DMS53 treated with DMSO at 0.1 percent for 48 hours (cell line): Measurements from ENCODE around the gene TP63.

Source experiments
- DNase-seq: peaks from one replicate; lab custom pipeline; 2025; ENCODE audit not compliant: unreplicated experiment; lab: John Stamatoyannopoulos, UW

The TP63 gene

DNA sequence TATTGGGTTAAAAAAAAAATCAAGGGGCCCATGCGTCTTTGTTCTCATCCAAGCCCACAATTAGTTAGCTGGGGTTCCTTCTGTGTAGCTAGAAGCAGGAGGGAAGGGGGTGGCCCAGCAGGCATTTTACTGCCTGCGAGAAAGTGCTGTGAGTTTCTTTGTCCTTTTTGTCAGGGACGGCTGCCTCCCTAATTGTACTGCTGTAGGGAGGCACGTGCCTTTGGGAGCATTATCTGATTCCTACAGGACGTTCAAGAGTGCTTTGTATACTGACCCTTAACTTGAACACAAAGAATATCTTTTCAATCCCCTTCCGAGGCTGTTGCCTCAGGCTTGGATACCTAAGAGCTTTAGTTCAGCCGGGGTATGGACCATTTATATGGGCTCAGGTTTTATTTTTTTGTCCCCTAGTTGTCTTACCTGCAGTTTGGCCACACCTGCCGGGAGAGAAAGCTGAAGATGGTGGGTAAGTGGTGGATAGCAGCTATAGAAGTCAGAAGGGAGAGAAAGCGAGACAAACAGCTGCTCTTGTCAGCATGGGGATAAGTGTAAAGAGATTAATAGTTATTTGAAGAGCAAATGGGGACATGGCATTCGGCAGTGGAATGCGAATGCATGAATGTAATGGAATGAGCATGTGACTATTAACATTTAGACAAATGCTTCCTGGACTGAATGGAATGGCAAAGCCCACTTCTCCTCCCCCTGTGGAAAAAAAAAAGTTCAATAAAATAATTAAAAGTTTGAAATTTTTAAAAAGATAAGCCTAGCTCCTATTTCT is 175.2 kb downstream of the TP63 start:
- no peak for DNase-seq

DNA sequence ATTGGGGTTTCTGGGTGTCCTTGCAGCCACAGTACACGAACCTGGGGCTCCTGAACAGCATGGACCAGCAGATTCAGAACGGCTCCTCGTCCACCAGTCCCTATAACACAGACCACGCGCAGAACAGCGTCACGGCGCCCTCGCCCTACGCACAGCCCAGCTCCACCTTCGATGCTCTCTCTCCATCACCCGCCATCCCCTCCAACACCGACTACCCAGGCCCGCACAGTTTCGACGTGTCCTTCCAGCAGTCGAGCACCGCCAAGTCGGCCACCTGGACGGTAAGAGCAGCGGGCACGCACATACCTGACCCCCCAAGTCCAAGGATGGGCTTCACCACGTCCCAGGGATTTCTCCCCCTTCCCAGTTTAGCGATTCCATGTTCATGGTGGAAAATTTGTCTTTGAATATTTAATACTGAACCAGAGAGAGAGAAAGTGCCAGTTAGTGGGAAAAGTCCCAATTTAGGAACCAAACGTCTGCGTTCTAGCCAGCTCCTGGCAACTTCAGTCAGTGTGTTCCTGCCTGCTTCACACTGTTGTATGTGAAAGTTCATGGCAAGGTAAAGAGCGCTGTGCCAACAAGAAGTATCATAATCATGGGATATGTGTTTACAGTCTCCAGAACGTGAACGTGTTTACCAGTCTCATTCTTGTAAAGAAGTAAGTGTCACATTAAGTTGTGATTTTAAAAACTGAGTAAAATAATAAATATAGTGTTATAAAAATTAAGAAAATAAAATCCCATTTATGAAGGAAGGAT is 177.2 kb downstream of the TP63 start:
- DNase-seq, result no peak

GRCh38 chr3:189809583-189809982 is 178.4 kb downstream of the TP63 start:
- DNase-seq, result no peak

GRCh38 chr3:189812806-189813465 is 181.7 kb downstream of the TP63 start:
- no peak for DNase-seq

DNA sequence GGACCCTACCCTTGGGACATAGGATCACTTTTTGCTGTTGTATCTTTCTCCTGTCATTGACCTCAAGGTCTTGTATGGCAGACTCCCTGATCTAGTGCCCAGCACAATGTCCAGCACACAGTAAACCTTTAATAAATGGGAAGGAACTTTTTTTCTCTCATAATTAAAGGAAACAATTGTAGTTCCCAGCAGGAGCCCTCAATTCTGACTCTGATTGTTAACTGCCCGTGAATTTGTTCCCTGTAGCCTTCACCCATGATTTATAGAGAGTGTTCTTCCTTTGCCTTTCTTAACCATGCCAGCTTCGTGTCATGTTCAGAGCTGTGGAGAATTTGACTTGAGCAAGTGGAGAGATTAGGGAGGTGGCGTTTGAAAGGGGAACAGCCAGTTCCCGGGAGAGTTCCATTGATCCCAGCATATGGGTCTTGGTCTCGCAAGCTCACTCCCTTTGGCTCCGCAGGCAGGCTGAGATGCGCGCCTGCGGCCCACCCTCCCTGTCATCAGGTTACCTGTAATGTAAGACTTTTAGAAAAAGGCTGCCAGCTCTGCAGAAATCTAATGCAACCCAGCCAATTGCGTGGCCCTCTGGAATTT is 182.6 kb downstream of the TP63 start:
- DNase-seq, result no peak

GRCh38 chr3:189820365-189820720 is 189.2 kb downstream of the TP63 start:
- no peak for DNase-seq

DNA sequence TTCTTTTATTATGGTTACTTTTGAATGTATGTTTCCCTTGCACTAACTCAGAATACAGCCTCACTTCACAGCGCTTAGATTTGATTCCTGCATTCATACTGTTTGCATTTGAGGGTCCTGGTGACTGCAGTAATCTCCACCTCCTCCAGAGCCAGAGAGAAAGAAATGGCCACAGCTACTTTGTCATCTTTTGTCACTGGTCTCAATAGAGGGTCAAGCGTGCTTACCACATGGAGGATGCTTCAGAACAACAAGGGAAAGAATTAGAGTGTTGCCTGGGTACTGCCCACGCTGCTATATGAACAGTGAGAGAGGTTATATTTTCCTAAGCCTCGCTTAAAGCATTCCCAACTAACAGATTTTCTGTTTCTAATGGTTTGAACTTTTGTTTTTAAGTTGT is 190.1 kb downstream of the TP63 start:
- DNase-seq, result no peak

DNA sequence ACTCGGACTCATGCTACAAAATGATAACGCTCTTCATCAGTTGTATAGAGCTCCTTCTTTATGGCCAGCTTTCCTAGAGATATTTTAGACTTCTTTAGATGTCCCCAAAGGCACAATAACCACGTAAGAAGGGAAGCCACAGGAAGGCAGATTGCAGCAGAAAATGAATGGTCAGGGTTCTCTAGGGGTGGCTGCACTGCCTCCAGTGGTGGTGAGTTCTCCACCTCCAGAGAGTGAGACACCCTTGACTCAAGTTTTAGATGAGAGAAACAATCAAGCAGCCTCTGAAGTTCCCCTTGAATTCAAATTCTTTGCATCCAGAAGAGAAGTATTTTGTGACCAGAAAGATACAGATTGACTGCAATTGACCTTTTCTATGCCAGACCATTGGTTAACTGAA is 191.5 kb downstream of the TP63 start:
- no peak for DNase-seq

DNA sequence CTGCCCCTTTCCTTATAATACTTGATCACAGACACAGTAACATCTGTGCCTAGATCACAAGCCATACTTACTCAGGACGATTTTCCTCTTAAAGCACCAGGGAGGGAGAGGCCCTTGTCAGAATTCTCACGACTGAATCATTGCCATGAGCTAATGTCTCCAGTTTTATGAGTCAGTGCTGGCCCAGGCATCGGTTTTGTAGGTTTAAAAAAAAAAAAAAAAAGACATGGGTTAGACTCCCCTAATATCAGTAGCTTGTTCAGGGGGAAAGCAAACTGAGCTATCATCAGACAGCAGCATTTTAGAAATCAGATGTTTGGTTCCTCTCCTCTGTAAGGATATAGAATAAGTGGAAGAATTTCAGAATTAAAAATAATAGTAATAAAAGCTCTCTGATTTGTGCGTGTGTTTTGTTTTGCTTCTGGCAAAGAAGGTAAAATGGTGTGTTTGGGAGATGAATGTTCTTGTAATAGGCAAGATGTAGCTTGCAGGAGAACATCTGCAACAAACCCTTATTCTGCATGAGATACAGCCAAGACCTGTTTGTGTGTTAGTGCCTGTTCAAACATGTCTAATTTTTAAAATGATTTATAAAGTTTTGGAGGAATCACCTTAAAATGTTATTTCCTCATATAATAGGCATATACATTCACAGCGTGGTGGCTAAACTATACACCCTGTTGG is 193.6 kb downstream of the TP63 start:
- no peak for DNase-seq

DNA sequence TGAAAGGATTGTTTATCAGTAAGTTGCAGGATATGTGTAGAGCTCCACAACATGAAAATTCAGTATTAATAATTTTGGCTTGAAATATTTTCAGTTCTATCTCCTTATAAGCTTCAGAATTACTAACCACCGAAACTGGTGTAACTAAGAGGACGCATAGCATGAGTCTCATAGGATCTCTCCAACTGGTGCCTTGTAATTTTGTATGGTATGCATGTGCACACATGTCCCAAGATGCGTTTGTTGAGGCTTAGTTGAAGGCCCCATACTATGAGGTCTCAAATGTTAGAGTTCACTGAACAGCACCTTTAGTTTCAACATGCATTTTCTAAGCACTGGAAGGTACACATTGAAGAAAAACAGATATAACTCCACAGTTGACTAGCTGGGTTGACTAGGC is 195.4 kb downstream of the TP63 start:
- no peak for DNase-seq

GRCh38 chr3:189827108-189827507 is 195.9 kb downstream of the TP63 start:
- DNase-seq, result no peak

GRCh38 chr3:189830401-189830800 is 199.2 kb downstream of the TP63 start:
- DNase-seq, result no peak

GRCh38 chr3:189833266-189833665 is 202.1 kb downstream of the TP63 start:
- no peak for DNase-seq

GRCh38 chr3:189833996-189834395 is 202.8 kb downstream of the TP63 start:
- no peak for DNase-seq

GRCh38 chr3:189834462-189834861 is 203.3 kb downstream of the TP63 start:
- no peak for DNase-seq

- DNase-seq, result no peak
These were observed 205.6 kb downstream of the TP63 start for GRCh38 chr3:189836795-189837194.

GRCh38 chr3:189838291-189838690 is 207.1 kb downstream of the TP63 start:
- no peak for DNase-seq

DNA sequence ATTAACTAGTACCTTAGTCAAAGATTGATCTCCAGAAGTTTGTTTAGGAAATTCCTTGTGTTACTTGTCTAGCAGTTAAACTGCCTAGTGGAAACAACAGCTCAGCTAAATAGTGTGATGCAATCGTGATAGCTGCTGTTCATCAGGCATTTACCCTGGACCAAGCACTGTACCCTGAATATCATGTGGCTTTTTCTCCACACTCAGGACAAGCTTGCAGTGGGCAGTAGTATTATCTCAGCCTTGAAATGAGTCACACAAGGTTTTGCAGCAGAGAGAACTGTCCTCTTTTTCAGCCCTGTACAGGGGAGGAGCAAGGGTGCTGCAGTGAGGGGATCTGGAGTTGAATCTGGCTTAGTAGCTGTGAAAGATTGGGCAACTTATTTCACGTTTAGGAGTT is 208.4 kb downstream of the TP63 start:
- no peak for DNase-seq

DNA sequence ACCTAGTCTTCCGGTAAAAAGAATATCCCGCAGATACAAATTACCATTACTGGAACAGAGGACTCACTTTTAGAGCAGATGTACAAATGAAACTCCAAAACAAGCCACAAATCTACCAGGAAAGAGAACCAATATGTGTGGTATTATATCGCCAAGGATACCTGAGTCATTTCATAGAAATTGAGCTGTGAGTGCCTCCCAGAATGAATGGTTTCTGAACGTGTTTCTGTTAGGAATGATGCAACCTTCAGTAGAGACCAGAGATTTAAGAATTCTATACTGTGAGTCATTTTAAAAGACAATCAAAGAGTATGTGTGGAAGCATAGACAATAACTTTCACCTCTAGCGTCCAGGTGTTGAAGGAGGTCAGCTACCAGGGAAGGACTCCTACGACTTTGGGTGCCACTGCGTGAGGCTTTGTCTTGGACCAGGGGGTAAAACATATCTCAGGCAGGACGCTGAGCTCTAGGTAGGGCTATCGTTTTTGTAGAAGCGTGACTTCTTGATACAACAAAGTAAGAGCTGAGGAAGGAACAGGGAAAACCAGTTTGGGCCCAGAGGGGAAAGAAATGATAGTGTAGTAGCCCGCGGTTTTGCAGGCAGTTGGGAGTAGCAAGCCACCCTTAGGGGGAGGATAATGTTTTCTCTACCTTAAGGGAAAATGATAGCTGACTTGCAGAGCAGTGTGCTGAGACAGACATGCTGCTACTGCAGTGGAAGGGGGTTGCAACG is 210.4 kb downstream of the TP63 start:
- no peak for DNase-seq
